ENCODE measurements around the gene NYAP2. TPM values are rescaled to one million over a fixed set of nuclear protein-coding genes. Genes with fewer than 3 reads are reported as not detected.

NYAP2 gene
- polyA plus RNA-seq, 3 donors, result not detected

DNA sequence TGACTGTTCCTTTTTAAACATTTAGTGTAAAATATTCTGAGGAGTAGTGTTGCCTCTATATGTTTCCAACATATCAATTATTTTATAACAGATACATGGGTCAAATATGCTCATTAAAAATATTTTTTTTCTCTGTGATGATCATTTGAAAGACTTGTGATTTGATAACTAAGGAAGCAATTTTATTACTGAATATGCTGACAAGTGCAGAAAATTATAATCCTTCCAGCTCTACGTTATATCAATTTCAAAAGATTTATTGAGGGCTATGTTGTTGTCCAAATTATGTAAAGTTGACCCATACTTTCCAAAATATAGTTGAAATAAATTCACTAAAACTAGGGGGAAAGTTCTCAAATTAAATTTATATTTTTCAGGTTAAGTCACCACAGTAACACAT is 290.6 kb downstream of the NYAP2 start:
- Histone ChIP-seq H3K36me3 (replicated peaks in 1 of 2; ENCODE audit: control insufficient read depth in 1 of 2, insufficient read depth in 2 of 2, low read length in 2 of 2) (no peaks in the 10 kb centered on the region), H3K4me1 (ENCODE audit: control insufficient read depth in 1 of 2, insufficient read depth in 2 of 2, low read length in 2 of 2) (no peaks in the 10 kb centered on the region), H4K20me1 (ENCODE audit: insufficient read depth, low read length) (no peaks in the 10 kb centered on the region), H3K27me3 (ENCODE audit: control insufficient read depth in 2 of 2, insufficient read depth in 2 of 2, low read length in 2 of 2) (no peaks in the 10 kb centered on the region), H3K9ac (ENCODE audit: insufficient read depth, low read length, poor library complexity, severe bottlenecking) (no peak overlapping the region), H3K4me2 (replicated peaks; ENCODE audit: extremely low read depth, low read length, poor library complexity, severe bottlenecking) (no peak overlapping the region), H3K9me3 (replicated peaks in 1 of 2; ENCODE audit: control insufficient read depth in 1 of 2, insufficient read depth in 1 of 2, low read length in 2 of 2) (no peaks in the 10 kb centered on the region), H3K79me2 (ENCODE audit: insufficient read depth, low read length) (no peaks in the 10 kb centered on the region), H3K4me3 (replicated peaks in 1 of 3; ENCODE audit: low read depth in 2 of 3, low read length in 3 of 3) (no peak overlapping the region), H2AFZ (ENCODE audit: insufficient read depth, low read depth, low read length, poor library complexity, severe bottlenecking) (no peak overlapping the region), H3K27ac (ENCODE audit: low read depth in 1 of 2, low read length in 2 of 2) (no peak overlapping the region)
- H3K36me3 Mint-ChIP-seq, result no peaks in the 10 kb centered on the region
- H3K4me3 Mint-ChIP-seq, result no peak overlapping the region
- no CpG with 5 or more reads among the region's 1 CpG for WGBS (ENCODE audit: insufficient coverage)
- intact Hi-C loops (cut with micrococcal nuclease), result no loop called here
- no peaks in the 10 kb centered on the region for H3K9me3 Mint-ChIP-seq
- TF ChIP-seq, protein P1, sequence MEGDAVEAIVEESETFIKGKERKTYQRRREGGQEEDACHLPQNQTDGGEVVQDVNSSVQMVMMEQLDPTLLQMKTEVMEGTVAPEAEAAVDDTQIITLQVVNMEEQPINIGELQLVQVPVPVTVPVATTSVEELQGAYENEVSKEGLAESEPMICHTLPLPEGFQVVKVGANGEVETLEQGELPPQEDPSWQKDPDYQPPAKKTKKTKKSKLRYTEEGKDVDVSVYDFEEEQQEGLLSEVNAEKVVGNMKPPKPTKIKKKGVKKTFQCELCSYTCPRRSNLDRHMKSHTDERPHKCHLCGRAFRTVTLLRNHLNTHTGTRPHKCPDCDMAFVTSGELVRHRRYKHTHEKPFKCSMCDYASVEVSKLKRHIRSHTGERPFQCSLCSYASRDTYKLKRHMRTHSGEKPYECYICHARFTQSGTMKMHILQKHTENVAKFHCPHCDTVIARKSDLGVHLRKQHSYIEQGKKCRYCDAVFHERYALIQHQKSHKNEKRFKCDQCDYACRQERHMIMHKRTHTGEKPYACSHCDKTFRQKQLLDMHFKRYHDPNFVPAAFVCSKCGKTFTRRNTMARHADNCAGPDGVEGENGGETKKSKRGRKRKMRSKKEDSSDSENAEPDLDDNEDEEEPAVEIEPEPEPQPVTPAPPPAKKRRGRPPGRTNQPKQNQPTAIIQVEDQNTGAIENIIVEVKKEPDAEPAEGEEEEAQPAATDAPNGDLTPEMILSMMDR (IDR thresholded peaks at IDR 0.05), result no peak
- H3K27ac Mint-ChIP-seq, result no peak overlapping the region
- no peaks in the 10 kb centered on the region for H3K27me3 Mint-ChIP-seq (ENCODE audit: low read depth in 3 of 3)
- H3K4me1 Mint-ChIP-seq, result no peaks in the 10 kb centered on the region
- DNase-seq, result no peak

DNA sequence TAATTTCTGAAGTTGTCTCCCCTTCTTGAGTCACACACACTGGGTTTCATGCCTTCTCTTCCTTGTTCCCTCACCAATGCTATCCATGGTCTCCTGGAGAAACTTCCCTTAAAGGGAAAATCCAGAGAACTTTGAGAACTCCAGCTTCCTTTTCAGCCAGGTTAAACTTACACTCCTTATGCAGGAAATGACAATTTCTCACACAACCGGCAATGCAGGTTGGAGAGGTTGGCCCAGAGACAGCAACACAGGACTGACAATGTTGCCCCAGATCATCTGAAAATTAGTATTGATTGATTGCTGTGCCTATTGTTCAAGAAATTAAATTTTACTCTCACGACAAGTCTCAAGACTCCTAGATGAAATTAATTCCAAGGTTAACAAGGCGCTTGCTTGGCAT is 292.2 kb downstream of the NYAP2 start:
- Histone ChIP-seq H3K4me3 (replicated peaks in 1 of 3; ENCODE audit: low read depth in 2 of 3, low read length in 3 of 3) (no peak overlapping the region), H3K79me2 (ENCODE audit: insufficient read depth, low read length) (no peaks in the 10 kb centered on the region), H3K9ac (ENCODE audit: insufficient read depth, low read length, poor library complexity, severe bottlenecking) (no peak overlapping the region), H4K20me1 (ENCODE audit: insufficient read depth, low read length) (no peaks in the 10 kb centered on the region), H2AFZ (ENCODE audit: insufficient read depth, low read depth, low read length, poor library complexity, severe bottlenecking) (no peak overlapping the region), H3K27me3 (ENCODE audit: control insufficient read depth in 2 of 2, insufficient read depth in 2 of 2, low read length in 2 of 2) (no peaks in the 10 kb centered on the region), H3K4me1 (ENCODE audit: control insufficient read depth in 1 of 2, insufficient read depth in 2 of 2, low read length in 2 of 2) (no peaks in the 10 kb centered on the region), H3K9me3 (replicated peaks in 1 of 2; ENCODE audit: control insufficient read depth in 1 of 2, insufficient read depth in 1 of 2, low read length in 2 of 2) (no peaks in the 10 kb centered on the region), H3K4me2 (replicated peaks; ENCODE audit: extremely low read depth, low read length, poor library complexity, severe bottlenecking) (no peak overlapping the region), H3K27ac (ENCODE audit: low read depth in 1 of 2, low read length in 2 of 2) (no peak overlapping the region), H3K36me3 (replicated peaks in 1 of 2; ENCODE audit: control insufficient read depth in 1 of 2, insufficient read depth in 2 of 2, low read length in 2 of 2) (no peaks in the 10 kb centered on the region)
- Mint-ChIP-seq H3K27me3 (ENCODE audit: low read depth in 3 of 3) (no peaks in the 10 kb centered on the region), H3K4me3 (no peak overlapping the region), H3K36me3 (no peaks in the 10 kb centered on the region), H3K27ac (peak overlapping the region in 1 of 7 donors; percentile 55), H3K9me3 (no peaks in the 10 kb centered on the region), H3K4me1 (no peaks in the 10 kb centered on the region)
- TF ChIP-seq, protein P1 (IDR thresholded peaks at IDR 0.05), result no peak
- intact Hi-C loops (cut with micrococcal nuclease), result no loop called here
- DNase-seq, result no peak
- 100% methylated on average over 2 of the region's 3 CpGs for WGBS (ENCODE audit: insufficient coverage)
